D721Med (cell line): Measurements from ENCODE around the gene POLK.
"Not testable (repeated sequence)": the region's sequence is repeated elsewhere in the genome, so short reads cannot be mapped to it uniquely, and the experiment has no call there.

Experiments
- DNase-seq: peaks from one replicate; pipeline ENCODE4 v3.0.0; 2011; ENCODE audit warnings: low spot score; ENCODE audit not compliant: insufficient read length
- FAIRE-seq: peaks from 2 replicates; lab custom pipeline; 2011; peaks lifted over from hg19 to GRCh38; lab: Jason Lieb, UNC
- TF ChIP-seq, protein P1 (sequence below): IDR thresholded peaks from 2 replicates; pipeline ENCODE4 v1.5.1; 2012; ENCODE audit warnings: mild to moderate bottlenecking, control low read depth; ENCODE audit not compliant: insufficient read depth; ENCODE audit errors: missing control alignments

POLK gene

GRCh38 chr5:75558221-75558620 lies 46.5 kb downstream of the POLK start:
- TF ChIP-seq, protein P1, sequence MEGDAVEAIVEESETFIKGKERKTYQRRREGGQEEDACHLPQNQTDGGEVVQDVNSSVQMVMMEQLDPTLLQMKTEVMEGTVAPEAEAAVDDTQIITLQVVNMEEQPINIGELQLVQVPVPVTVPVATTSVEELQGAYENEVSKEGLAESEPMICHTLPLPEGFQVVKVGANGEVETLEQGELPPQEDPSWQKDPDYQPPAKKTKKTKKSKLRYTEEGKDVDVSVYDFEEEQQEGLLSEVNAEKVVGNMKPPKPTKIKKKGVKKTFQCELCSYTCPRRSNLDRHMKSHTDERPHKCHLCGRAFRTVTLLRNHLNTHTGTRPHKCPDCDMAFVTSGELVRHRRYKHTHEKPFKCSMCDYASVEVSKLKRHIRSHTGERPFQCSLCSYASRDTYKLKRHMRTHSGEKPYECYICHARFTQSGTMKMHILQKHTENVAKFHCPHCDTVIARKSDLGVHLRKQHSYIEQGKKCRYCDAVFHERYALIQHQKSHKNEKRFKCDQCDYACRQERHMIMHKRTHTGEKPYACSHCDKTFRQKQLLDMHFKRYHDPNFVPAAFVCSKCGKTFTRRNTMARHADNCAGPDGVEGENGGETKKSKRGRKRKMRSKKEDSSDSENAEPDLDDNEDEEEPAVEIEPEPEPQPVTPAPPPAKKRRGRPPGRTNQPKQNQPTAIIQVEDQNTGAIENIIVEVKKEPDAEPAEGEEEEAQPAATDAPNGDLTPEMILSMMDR = no peak
- DNase-seq (no peak), FAIRE-seq (no peak)

- DNase-seq (no peak), FAIRE-seq (no peak)
- TF ChIP-seq, protein P1 = no peak
Measured at GRCh38 chr5:75558981-75559632, 47.4 kb downstream of the POLK start.

GRCh38 chr5:75560655-75561054 lies 49.0 kb downstream of the POLK start:
- FAIRE-seq, DNase-seq: not testable (repeated sequence)

DNA sequence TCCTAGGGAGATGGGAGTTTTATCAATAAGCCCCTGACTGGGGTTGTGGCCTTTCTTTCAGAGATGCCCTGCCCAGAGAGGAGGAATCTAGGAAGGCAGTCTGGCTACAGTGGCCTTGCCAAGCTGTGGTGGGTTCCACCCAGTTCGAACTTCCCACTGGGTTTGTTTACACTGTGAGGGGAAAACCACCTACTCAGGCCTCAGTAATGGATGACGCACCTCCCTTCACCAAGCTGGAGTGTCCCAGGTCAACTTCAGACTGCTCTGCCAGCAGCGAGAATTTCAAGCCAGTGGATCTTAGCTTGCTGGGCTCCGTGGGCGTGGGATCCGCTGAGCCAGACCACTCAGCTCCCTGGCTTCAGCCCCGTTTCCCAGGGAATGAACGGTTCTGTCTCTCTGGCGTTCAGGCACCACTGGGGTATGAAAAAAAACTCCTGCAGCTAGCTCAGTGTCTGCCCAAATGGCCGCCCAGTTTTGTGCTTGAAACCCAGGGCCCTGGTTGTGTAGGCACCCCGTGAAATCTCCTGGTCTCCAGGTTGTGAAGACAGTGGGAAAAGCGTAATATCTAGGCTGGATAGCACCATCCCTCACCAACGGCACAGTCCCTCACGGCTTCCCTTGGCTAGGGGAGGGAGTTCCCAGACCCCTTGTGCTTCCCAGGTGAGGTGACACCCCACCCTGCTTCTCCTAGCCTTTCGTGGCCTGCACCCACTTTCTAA lies 54.5 kb downstream of the POLK start:
- FAIRE-seq, DNase-seq: not testable (repeated sequence)

DNA sequence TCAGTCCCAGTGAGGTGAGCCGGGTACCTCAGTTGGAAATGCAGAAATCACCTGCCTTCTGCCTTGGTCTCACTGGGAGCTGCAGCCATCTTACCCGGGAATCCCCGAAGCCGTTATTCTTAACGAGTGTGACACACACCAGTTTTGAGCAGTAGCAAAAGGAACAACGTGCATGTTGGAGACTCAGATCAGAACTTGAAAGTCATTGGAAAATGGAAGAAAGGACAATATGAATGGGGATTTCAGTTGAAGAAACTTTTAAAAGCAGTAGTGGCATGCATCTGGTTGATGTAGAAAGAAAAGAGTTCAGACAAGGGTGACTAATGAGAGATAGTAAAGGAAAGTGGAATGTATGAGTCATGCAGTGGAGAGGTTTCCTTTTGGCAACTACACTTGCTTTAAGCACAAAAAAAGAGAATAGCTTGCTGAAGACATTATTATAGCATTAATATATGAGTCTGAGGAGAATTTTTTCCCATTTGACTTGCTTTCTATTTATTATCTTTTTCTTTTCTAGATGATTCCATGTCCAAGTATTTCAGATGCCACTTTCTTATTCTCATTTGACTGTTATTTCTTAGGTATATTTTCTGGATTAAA lies 55.1 kb downstream of the POLK start:
- FAIRE-seq (no peak), DNase-seq (no peak)
- TF ChIP-seq, protein P1 = no peak

- no peak for FAIRE-seq
- no peak for DNase-seq
- TF ChIP-seq, protein P1 = no peak
Measured at GRCh38 chr5:75567710-75568109, 56.0 kb downstream of the POLK start.

DNA sequence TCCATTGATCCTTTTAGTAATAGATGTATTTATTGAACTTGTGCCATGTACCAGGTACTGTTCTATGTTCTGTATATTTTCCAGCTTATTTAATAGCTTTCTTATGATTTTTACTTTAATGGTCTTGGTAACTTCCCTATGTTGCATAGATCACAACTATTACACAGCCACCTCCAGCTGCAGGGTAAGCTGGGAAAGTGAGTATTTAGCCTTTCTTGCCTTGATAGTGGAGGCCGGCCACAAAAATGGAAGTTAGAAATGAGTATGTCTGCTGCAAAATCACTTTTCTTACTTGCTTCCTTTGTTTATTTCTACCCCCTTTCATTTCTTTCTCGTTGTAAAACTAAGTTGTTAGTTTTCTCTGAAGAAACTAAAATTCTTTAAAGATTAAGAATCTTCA lies 56.5 kb downstream of the POLK start:
- DNase-seq (no peak), FAIRE-seq (no peak)
- TF ChIP-seq, protein P1 = no peak

DNA sequence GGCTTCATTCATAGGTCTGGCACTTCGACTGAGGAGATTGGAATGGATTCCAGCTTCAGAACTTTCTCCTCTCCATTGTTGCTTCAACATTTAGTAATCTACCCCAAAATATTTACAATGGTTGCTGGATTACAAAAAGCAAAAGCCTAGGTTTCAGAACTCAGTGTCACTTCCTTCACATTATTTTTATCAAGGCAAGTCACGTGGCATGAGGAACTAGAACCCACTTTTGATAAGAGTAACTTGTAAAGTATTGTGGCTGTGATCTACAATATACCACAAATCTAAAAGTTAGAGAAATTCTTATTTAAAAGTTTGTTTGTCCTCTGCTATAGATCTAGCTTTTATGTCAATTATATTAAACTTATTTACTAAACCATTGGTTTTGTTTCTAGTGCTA lies 59.9 kb downstream of the POLK start:
- TF ChIP-seq, protein P1 = no peak
- DNase-seq (no peak), FAIRE-seq (no peak)
